Activated CD4-positive, CD25-positive, alpha-beta regulatory T cell treated with anti-CD3 and anti-CD28 coated beads, Interleukin-2, amount 50 U/mL, for 24 hours (primary cell): ENCODE results near the gene RBMS1.

ENCODE experiments used
- ATAC-seq, 2 donors: fragments of 150-1000 bp; cut with Tn5 transposase; one replicate each; pipeline ENCODE4 v1.10.0; 2021; ENCODE audit warnings: mild to moderate bottlenecking in 1 of 2, moderate library complexity in 1 of 2

RBMS1 gene

DNA sequence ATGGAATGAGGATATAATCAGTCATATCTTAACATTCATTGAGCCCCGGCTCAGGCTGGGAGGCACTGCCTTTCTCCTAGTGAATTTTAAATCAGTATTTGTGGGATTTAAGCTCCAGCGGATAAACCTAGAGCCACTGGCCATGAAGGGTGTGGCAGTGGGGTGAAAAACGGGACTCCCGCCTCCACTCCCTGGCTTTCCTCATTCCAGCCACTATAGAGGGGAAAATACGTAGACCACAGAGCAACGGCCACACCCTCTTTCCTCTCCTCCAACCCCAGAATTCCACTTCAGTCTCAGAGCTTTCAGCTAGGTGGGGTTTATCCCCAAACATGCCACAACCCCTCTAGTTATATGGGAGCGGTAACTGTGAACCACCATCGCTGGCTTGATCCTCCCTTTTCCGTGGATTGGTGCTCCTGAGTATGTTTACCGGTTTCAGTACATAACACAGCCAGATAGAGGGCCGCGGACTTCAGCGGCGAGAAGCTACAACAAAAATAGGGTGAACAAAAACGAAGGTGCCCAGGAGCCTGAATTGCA is 223.0 kb downstream of the RBMS1 start:
- no peak for ATAC-seq

DNA sequence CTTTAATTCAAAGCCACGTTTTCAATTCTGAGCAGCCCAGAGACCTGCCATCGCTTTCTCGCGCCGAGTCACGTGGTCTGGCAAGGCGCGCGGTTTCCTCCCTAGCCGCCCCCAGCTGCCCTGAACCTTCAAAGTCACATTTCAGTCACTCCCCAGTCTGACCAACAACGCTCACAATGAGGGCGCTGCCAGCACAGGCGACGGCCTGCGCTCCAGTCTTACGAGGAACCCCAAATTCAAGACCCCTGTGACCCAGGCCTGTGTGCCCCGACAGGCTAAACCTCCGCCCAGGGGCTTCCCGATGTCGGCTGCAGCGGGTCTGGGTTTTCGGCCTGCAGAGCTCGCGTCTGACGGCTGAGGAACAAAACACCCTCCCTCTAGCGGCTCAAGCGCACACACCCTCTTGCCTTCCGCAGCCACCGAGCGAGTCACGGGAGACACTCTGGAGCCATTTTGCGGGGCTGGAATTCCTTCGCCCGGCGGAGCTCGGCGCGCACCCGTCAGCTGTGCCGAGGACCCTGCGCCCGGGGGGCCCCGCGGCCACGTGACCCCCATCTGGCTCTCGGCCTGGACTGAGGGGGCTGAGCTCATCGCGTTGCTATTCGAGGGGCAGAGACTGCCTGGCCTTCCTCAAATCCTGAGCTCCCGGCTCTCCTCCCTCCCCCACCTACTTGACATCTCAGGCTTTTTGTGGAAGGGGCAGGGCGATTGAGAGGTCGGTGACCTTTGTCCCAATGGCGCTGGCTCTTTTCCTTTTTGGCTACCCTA is 223.6 kb downstream of the RBMS1 start:
- peak; percentile 65 to 68 for ATAC-seq

DNA sequence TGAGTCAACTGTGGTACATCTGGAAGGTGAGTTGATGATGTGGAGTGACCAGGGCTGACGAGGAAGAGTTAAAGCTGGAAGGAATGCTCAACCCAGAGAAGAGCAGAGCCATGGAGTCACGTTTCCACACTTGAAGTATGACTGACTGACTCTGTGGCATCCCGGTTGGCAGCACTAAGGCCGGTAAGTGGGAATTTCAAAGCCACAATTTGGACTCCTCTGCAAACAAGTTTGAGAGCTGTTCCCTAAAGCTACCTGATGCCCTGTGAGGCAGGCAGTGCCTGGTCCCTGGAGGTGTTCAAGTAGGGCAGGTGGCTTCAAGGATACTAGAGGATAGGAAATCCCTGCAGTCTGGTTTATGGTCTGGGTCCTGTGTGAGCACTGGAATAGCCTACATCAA is 224.2 kb downstream of the RBMS1 start:
- ATAC-seq = peak in 1 of 2 donors; percentile 3

DNA sequence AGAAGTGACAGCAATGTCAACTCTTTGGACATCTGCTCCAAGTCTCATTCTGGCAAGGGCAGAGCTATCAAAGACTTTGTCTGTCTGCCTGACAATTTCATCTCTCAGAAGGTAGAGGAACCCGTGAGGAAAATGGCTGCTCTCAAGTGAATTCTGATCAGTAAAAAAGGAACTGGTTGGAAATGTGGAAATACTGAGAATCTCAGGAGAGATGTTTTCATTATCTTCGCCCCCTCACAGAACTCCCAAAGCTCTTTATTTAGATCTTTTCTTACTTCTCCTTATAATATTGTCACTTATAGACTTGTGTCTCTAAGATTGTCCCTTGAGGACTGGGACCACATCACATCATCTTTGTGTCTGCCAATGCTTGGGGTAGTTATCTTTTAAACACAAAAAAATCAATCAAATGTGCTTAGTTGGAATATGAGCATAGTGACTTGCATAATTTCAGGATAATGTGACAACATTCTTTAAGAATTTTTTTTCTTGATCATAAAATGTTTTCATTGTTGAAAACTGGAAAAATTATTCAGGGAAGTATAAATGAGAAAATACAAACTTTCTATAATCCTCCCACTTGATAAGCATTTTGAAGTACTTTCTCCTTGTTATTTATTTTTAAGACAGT is 225.3 kb downstream of the RBMS1 start:
- no peak for ATAC-seq

DNA sequence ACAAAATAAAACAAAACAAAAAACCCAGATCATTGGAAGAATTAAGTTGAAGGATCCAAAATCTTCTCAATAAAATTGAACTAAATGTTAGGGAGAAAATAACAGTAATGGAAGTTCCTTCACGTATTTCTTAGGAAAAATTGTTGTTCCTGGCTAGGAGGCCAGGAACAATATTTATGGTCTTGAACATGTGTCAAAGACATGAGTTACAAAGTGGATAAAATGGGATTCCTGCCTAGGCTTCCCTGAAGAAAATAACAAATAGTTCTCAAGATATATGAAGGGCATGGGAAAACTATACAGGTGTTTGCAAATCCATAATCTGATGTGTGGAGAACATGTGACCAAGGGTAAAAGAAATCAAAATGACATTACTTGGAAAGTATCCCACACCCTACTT is 225.9 kb downstream of the RBMS1 start:
- ATAC-seq = no peak

DNA sequence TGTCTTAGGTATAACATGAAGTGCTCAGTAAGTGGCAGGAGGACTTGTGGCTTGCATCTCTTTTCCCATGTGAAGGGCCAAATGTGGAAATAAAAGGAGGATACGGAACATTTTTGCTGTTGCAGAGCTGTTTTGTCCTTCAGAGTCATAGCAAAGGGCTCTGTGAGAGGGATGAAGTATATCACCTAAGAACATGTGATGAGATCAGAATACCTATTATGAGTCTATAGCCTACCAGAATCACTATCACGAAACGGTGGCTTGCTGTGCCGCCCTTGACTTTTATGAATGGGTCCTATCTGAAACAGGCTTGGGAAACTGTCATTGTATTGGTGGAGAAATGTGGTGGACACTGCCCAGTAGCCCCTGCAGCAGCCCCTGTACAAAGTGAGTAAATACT is 226.6 kb downstream of the RBMS1 start:
- no peak for ATAC-seq

DNA sequence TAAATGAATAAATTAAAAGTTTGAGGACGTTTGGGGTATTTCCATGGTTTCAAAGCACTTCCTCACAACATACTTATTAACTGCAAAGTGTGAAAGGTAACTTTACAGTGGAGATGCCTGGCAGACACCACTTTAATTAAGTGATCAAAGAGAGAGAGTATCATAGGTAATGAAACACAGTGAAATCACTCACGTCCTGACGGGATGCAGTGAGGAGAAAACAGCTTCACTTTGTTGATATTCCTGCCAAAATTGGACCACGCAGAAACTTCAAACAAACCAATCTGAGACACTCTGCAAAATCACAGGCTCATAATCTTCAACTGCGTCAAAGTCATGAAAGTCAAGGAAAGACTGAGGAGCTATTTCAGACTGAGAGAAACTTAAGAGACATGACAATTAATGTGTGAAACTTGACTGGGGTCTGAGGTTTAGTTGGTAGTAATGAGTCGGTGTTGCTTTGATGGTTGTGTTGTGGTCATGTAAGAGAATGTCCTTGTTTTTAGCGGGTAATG is 227.5 kb downstream of the RBMS1 start:
- ATAC-seq = peak; percentile 70 to 71

DNA sequence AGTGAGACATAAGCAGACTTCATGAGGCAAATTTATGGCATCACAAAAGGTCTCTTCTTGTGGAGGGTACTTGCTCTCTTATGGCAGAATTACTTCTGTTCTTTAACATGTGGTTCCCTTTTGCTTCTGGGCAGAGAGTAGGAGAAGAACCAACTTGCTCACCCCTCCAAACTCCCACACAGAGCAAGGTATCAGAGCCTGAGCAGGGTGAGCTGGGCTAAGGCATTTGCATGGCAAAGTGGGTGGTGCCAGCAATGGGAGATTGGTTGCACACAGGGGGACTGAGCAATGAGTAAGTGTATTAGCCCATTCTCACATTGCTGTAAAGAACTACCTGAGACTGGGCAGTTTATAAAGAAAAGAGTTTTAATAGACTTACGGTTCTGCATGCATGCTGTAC is 229.3 kb downstream of the RBMS1 start:
- no peak for ATAC-seq

DNA sequence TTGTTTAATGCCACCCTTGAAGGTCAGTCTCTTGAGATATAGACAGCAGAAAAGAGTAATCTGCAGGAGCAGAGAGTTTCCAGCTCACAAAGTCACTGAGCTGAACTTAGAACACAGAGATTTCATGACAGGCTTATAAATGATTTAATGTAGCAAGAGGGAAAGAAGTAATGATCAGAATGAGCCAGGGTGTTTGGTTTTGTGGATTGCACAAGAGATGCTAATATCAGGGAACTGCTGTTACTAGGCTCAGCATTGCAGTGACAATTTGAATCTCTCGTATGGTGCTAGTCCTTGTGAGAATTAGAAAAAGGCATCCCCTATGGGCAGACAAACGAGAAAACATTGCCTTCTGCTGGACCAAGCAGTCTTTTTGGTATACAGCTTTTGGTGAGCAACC is 231.9 kb downstream of the RBMS1 start:
- no peak for ATAC-seq

DNA sequence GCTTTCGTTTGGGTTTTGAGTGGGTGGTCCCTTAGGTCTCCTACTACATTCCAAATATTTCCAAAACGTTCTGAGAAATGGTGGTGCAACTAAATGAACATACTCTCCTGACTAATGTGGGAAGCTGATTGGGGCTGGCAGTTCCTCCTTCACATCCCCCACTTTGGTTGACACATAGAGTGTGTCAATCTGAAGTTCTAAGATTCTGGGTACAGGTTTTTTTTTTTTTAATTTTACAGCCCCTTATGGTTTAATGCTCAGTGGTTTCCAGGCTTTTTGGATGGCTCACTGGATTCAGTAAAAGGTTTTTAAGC is 235.2 kb downstream of the RBMS1 start:
- no peak for ATAC-seq

DNA sequence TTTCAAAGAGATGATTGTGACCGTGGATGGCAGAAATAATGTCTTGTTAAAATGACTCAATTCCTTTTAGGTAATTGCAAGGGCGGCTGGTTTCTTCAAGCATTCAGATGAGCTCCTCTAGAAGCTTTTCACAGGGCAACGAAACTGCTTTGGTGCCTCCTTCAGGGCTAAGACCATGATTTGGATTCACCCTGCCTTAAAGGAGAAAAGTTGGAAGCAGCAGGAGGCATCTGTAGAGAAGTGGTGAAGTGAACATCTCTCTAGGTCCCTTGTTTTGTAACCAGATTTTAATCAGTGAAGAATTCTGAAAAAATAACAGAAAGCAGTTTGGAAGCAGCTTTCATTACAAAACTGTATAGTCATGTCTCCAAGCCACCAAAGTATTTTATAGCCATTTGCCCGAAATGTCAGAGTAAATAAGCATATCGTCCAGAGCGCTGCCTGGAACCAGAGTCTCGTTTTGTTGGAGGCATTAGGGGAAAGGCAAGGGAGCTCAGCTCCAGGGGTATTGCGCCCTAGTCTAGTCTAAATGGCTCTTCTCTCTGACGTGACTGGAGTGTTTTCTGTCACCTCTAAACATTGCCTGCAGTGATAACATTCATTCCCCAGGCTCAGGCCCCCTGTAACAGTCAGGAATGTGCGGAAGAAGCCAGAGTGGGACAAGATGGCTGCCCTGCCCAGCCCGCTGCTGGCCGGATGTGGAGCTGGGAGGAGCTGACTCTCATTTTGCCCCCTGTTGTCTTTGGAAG is 235.7 kb downstream of the RBMS1 start:
- ATAC-seq = no peak

DNA sequence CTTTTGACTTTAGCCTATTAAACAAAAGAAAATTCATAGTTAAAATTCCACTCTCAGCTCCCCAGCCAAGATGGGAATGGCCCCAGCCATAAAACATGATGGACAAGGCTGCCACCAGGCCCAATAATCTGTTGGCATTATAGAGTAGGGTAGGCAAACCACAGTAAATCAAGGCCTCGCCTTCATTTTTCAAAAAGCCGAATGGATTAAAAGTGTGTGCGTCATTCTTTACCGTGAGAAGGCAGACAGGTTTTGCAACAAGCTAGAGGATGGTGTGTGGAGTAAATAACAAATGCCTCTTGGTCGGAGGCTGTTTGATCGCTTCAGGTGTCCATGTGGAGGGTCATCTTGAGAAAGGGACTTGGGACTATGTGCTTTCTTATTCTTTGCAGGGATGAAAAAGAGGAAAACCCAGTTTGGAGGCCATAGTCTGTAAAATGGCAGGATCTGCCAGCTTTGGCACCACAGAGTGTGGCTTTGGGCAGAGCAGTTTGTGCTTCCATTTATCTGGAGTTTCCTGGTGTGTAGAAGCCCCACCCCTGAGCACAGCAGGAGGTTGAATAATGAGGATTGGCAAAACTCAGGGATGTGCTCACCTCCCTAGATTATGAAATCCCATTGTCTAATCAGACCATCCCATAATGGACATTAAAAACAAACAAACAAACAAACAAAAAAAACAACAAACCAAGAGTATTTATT is 236.4 kb downstream of the RBMS1 start:
- no peak for ATAC-seq

DNA sequence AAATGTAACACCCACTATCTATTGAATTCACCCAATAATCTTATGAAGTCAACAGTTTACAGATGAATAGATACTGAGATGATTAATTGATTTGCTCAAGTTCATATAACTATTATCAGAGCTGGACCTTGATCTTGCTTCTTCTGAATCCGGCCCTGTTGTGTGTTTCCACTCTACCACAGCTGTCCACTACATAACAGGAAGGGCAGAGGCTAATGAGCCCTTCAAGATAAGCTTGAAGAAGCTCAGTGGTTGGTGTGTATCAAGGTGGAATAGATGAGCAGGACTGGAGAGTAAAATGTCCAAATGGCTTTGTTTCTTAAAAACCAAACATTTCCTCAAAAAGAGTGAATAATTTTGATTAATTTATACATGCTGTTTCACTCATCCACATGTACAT is 237.1 kb downstream of the RBMS1 start:
- no peak for ATAC-seq

DNA sequence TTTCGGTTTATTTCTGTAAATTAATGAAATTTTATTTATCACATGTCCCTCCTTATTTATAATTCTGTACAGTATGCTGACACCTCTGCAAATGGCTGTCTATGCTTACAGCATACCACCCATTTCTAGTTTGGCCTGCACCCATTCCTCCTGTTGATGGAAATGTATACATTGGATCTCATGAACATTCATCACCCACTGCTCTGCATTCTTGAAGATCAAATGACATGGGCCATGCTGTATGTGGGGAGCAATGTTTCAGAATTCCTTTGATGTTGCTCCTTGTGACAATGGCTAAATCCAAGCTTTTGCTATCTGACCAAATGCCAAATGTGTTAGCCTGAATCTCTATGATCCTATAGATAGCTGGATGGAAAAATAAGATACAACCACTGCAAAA is 238.2 kb downstream of the RBMS1 start:
- no peak for ATAC-seq

DNA sequence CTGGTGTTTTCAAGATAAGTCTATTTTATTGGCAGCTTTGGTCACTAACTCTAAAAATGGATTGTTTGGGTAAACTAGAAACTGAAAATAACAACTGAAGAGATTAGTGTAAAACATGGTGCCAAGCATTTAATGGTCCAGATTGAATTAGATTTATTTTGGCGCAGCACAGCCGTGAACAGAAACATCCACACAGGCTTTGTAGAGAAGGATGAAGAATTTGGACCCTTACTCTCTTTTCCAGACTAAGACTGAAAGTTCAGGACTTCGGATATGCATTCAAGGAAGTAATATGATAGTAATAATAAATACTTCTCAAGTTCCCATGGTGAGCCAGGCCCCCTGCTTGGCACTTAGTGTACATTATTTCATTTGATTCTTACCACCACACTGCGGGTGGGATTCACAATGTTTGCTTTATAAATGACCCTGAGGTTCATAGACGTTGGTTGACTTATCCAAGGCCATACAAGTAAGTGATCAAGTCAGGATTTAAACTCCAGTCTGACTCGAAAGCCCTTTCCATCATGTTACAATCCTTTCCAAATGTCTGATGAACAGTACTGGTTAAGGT is 239.3 kb downstream of the RBMS1 start:
- ATAC-seq = no peak

DNA sequence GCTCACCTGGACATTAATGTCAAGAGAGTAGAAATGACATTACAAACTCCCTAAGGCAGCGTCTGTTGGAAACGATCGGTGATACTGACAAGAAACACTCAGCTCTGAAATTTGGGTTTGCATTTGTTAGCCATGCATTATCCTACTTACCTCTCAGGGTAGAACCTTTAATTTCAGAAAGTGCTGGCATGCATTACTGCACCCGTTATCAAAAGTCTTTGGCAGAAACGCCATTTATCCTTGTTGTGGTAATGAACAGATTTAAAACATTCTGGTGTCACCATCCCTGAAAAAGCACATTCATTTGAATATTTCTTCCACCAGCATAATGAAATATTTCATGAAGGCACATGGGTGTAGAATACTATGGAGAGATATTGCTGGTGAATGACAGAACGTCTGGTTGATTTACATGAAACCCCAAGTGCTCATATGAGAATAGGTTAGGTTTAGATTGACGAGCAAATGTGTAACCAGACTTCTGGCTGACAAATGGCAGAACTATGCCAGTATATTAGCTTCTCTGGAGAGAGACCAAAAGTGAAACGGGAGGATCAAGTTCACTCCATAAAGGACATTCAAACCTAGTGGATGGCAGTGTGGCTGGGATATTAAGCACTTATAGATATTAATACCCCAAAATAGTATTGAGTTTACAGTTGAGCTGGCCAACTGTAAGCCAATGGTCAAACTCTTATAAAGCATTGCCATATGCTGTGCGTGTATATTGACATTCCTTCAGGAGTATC is 240.0 kb downstream of the RBMS1 start:
- no peak for ATAC-seq

DNA sequence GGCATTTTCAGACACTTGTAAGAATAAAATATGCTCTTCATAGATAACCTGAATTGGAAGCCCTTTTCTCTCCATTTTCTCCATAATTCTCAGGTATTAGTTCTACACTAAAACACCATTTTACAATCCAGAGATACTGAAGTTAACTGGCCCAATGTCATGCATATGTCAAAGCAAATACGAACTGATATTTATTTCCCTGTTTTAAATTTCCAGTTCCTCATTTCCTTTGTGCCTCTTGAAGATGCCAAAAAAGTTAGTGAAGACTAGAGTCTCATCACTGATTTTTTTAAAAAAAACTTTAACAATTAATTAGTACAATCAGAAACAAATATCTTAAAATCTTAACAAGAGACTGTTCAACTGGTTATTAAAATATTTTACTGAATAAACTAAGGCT is 240.7 kb downstream of the RBMS1 start:
- no peak for ATAC-seq

DNA sequence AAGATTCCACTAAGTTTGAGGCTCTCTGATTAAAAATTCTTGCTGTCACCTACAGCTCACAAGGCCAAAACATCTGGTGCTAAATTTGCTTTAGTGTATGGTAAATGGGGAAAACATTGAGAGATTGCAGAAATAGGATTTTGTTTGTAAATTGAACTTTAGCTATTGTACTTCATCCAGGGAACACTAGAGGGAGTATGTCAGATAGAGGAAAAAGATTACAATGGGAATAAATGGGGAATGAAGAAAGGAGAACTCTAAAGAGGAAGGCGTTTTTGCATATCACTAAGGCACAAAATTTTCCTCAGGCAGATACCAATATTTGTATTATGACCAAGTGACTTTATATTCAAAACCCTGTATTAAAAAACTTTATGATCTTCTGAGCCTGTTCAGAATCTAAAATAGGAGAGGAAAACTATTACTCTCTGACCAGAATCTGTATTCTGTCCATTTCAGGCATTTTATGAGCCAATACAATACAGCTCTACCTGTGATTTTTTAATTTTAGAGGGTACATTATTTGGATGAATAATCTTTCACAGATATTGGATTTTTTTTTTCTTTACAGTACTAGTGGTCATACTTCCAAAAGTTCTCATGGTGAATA is 241.2 kb downstream of the RBMS1 start:
- no peak for ATAC-seq

DNA sequence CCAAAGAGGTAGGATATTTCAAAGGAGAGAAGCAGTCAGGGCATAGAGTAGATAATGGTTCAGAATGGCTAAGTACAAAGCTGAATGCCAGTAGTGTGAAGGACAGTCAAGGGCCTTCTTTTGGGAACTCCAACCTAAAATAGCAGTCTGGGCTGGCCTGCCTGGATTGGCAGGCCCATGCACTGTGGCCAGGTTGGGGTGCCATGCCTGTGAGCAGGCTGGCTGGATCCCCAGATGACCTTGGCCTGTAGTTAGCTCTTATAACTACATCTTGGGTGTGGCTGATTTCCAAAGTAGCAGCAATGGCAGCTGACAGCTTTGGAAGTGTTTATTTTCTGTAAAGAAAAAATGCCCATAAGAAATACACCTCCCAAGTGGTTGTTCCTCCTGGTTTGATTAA is 242.0 kb downstream of the RBMS1 start:
- ATAC-seq = no peak

DNA sequence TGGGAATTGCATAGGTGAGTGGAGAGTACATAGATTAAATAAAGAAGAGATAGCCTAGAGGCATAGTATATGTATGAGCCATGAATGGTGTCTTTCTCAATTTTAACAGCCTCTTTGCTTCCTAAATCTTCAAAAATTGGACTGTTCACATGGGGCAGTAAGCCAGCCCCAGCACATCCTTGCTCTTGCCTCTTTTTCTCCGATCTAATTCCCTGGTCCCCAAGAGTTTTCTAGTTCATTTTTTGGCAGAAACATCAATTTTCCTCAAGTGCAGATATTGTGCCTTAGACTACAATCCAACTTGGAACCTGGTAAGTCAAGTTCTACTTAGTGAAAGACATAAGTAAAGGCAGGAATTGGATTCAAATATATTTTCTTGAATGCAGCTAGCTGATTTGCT is 243.7 kb downstream of the RBMS1 start:
- ATAC-seq = no peak

DNA sequence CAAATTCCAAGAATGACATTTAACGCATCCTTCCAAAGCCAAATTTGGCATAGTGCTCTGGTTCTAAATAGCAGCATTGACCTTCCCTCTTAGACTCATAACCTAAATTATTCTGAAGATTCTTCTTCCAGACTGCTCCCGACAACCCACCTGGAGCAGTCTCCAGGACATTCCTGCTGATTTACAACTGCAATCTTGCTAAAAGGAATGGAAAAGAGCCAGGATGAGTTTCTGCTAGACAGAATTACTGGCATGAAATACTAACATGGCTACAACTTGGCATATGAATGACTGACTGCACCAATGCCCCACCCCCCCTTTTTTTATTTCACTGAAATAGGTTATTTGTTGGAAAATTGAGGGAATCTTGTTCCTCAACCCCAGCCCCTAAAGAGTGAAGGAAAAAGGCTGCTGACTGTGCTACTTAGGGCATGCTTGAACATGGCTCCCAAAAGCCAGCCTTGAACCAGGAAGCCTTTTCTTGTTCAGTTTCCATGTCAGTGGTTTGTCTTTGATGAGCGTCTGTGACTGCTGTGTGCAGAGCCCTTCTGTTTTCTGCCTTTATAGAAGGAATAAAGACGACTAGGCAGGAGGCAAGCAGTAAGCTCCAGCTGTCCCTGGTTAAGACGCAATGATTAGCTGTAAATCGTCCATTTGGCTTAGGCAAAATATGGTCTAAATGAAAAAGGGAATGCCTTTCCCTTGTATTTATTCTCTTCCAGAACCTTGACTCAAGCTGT is 246.1 kb downstream of the RBMS1 start:
- ATAC-seq = no peak
